Transverse colon (tissue), 4 donors: Measurements from ENCODE around the gene STRA6. TPM values are rescaled to one million over a fixed set of nuclear protein-coding genes. Genes with fewer than 3 reads are reported as not detected.

Source experiments
- DNase-seq: peaks from one replicate; pipeline ENCODE4 v3.0.0-alpha.2; 2019
- H3K27ac ChIP-seq, 4 donors: fragments of 200-600 bp; sonication (generic); 2 replicates each; pipeline ENCODE4 v1.5.1; 2016 to 2018; ENCODE audit warnings: inconsistent platforms in 4 of 4
- H3K27me3 ChIP-seq: fragments of 200-600 bp; sonication (generic); 2 replicates; pipeline ENCODE4 v1.5.1; 2017; ENCODE audit warnings: inconsistent platforms
- H3K36me3 ChIP-seq, 4 donors: fragments of 200-600 bp; sonication (generic); 2 replicates each; pipeline ENCODE4 v1.5.1; 2017 to 2019; ENCODE audit warnings: inconsistent platforms in 4 of 4
- H3K4me1 ChIP-seq, 4 donors: fragments of 200-600 bp; sonication (generic); 2 replicates each; pipeline ENCODE4 v1.5.1; 2017 to 2020; ENCODE audit warnings: inconsistent platforms in 4 of 4
- H3K4me3 ChIP-seq, 4 donors: fragments of 200-600 bp; sonication (generic); 1 replicate in 1 of 4; 2 replicates in 3 of 4; pipeline versions ENCODE4 v1.5.1 to v1.6.1; 2017 to 2019; ENCODE audit warnings: inconsistent platforms in 4 of 4
- H3K9me3 ChIP-seq, 2 donors: fragments of 200-600 bp; sonication (generic); 2 replicates each; pipeline ENCODE4 v1.5.1; 2017 to 2019; ENCODE audit warnings: inconsistent platforms in 2 of 2
- CTCF ChIP-seq, 5 experiments: fragments of 200-600 bp in 3 of 5; fragments of 450-650 bp in 2 of 5; sonication (generic) in 3 of 5; IDR thresholded peaks; 1 replicate in 2 of 5; 2 replicates in 3 of 5; pipeline ENCODE4 v1.5.1; 2016 to 2017; ENCODE audit warnings: antibody characterized with exemption in 5 of 5, inconsistent platforms in 3 of 5, mild to moderate bottlenecking in 2 of 5, moderate library complexity in 1 of 5
- EP300 ChIP-seq: sonication (generic); formaldehyde crosslinking; IDR thresholded peaks from one replicate; pipeline ENCODE4 v1.6.1; 2017; ENCODE audit warnings: antibody characterized with exemption, low read depth
- POLR2A ChIP-seq: fragments of 450-650 bp; IDR thresholded peaks from one replicate; pipeline ENCODE4 v1.6.1; 2016; ENCODE audit warnings: antibody characterized with exemption, mild to moderate bottlenecking, moderate library complexity
- POLR2AphosphoS5 ChIP-seq, 3 donors: sonication (generic); formaldehyde crosslinking; IDR thresholded peaks; one replicate each; pipeline ENCODE4 v1.6.1; 2016; ENCODE audit warnings: antibody characterized with exemption in 3 of 3
- WGBS, 2 donors: methylation state at CpG; one replicate each; pipeline ENCODE4 v1.1.5; 2018; ENCODE audit warnings: low coverage in 1 of 2; 5-methylcytosine and 5-hydroxymethylcytosine counted together
- in situ Hi-C, 4 donors: fragments of 200-750 bp; cut with MboI; loops; one replicate each; pipeline versions ENCODE4 v1.15.0 to v1.15.1; 2017; ENCODE audit warnings: low sequenced_read_pairs in 3 of 4, low pct_ligation_motif_present in 1 of 4, low pct_unique_long_range_greater_than_20kb in 1 of 4
- intact Hi-C: fragments of 100-400 bp; cut with DNase I; formaldehyde crosslinking; loops from one replicate; pipeline ENCODE4 v1.15.1; 2023; ENCODE audit warnings: low total_unique reads
- total RNA-seq, 4 donors: library from RNA; depleted of rRNA; stranded (reverse); fragments of >200 nt; gene quantifications; one replicate each; pipeline ENCODE4 v1.1.0, GENCODE V29; 2016

STRA6 gene
- total RNA-seq, 4 donors from 2014 or later = not detected

GRCh38 chr15:74203914-74204431, 1.4 kb upstream of the STRA6 start:
- H3K4me3 ChIP-seq = no peak overlapping the region
- H3K36me3 ChIP-seq = no peaks in the 10 kb centered on the region
- H3K4me1 ChIP-seq = peaks cover 0 to 4% (median 0%) of the 10 kb centered on the region in 4 donors
- DNase-seq = no peak
- TF ChIP-seq POLR2A (no peak), CTCF (IDR thresholded peaks at IDR 0.05) (no peak), POLR2AphosphoS5 (IDR thresholded peaks at IDR 0.05) (no peak), EP300 (no peak)
- H3K9me3 ChIP-seq = no peaks in the 10 kb centered on the region
- in situ Hi-C loops = no loop called here
- intact Hi-C loops = no loop called here
- no peaks in the 10 kb centered on the region for H3K27me3 ChIP-seq
- H3K27ac ChIP-seq = no peak overlapping the region
- 70 to 75% methylated on average over 1 to 10 of the region's 10 CpGs for WGBS, 2 donors

- H3K4me1 ChIP-seq = peaks cover 0 to 4% (median 0%) of the 10 kb centered on the region in 4 donors
- no peak for DNase-seq
- no peak overlapping the region for H3K27ac ChIP-seq
- intact Hi-C loops (no loop called here), in situ Hi-C loops (no loop called here)
- H3K27me3 ChIP-seq = no peaks in the 10 kb centered on the region
- no peaks in the 10 kb centered on the region for H3K9me3 ChIP-seq
- TF ChIP-seq POLR2A (no peak), CTCF (IDR thresholded peaks at IDR 0.05) (no peak), EP300 (no peak), POLR2AphosphoS5 (IDR thresholded peaks at IDR 0.05) (no peak)
- H3K36me3 ChIP-seq = no peaks in the 10 kb centered on the region
- no peak overlapping the region for H3K4me3 ChIP-seq
- 63 to 71% methylated on average over 4 to 7 of the region's 7 CpGs for WGBS, 2 donors
Measured at GRCh38 chr15:74201710-74202420, 722 bp downstream of the STRA6 start.

- no peak overlapping the region for H3K4me3 ChIP-seq
- 74% methylated on average over 8 of the region's 8 CpGs; no CpG with 5 or more reads in 1 of the 2 donors for whole genome bisulfite sequencing, 2 donors
- no peaks in the 10 kb centered on the region for H3K9me3 ChIP-seq
- H3K4me1 ChIP-seq = peaks cover 0 to 13% (median 4%) of the 10 kb centered on the region in 4 donors
- no peak for DNase-seq
- no peak overlapping the region for H3K27ac ChIP-seq
- no peaks in the 10 kb centered on the region for H3K36me3 ChIP-seq
- H3K27me3 ChIP-seq = no peaks in the 10 kb centered on the region
- in situ Hi-C loops (no loop called here), intact Hi-C loops (no loop called here)
- TF ChIP-seq EP300 (no peak), CTCF (IDR thresholded peaks at IDR 0.05) (no peak)
Measured at GRCh38 chr15:74200871-74201419, 1.6 kb downstream of the STRA6 start.

GRCh38 chr15:74200412-74200815, 2.2 kb downstream of the STRA6 start:
- H3K27me3 ChIP-seq = no peaks in the 10 kb centered on the region
- no peaks in the 10 kb centered on the region for H3K36me3 ChIP-seq
- intact Hi-C loops (no loop called here), in situ Hi-C loops (no loop called here)
- peak; percentile 18 for DNase-seq
- 55% methylated on average over 1 of the region's 1 CpG; no CpG with 5 or more reads in 1 of the 2 donors for WGBS, 2 donors
- TF ChIP-seq POLR2AphosphoS5 (IDR thresholded peaks at IDR 0.05) (no peak), CTCF (IDR thresholded peaks at IDR 0.05) (no peak), POLR2A (no peak), EP300 (no peak)
- H3K9me3 ChIP-seq = no peaks in the 10 kb centered on the region
- H3K4me3 ChIP-seq = no peak overlapping the region
- no peak overlapping the region for H3K27ac ChIP-seq
- H3K4me1 ChIP-seq = peaks cover 0 to 14% (median 6%) of the 10 kb centered on the region in 4 donors
